Erythroblast (primary cell): Measurements from ENCODE around the gene ASB6.

Source experiments
- GATA1 ChIP-seq: IDR thresholded peaks from 2 replicates; pipeline ENCODE4 v1.6.1; 2011; ENCODE audit warnings: low read depth, mild to moderate bottlenecking, control low read depth, low read length, moderate library complexity
- POLR2A ChIP-seq: IDR thresholded peaks from 2 replicates; pipeline ENCODE4 v1.6.1; 2011; ENCODE audit warnings: mild to moderate bottlenecking, low read length

GRCh38 chr9:129631674-129632129 lies 10.2 kb downstream of the ASB6 start:
- TF ChIP-seq POLR2A (no peak), GATA1 (no peak)
